Fibroblast of the aortic adventitia (primary cell): Measurements from ENCODE around the gene LDLRAP1. TPM values are rescaled to one million over a fixed set of nuclear protein-coding genes. Genes with fewer than 3 reads are reported as not detected.

Experiments
- DNase-seq: peaks from one replicate; pipeline ENCODE4 v3.0.0-alpha.2; 2010; ENCODE audit warnings: low read depth
- H3K4me3 ChIP-seq: 2 replicates; pipeline ENCODE4 v1.5.1; 2011; ENCODE audit warnings: low read depth, mild to moderate bottlenecking, control low read depth, low read length, moderate library complexity
- total RNA-seq: library from RNA; depleted of rRNA; stranded (reverse); fragments of >200 nt; gene quantifications from 2 replicates; pipeline ENCODE4 v1.2.3, GENCODE V29; 2012; ENCODE audit warnings: low replicate concordance
- TF ChIP-seq, protein P1 (sequence below): IDR thresholded peaks from 2 replicates; pipeline ENCODE4 v1.5.1; 2011; ENCODE audit warnings: mild to moderate bottlenecking, low read length, control low read depth, inconsistent platforms; ENCODE audit not compliant: insufficient read depth

LDLRAP1 gene
- total RNA-seq, 1 donor = 12.4 TPM

- H3K4me3 ChIP-seq = no peak overlapping the region
- DNase-seq = no peak
- TF ChIP-seq, protein P1, sequence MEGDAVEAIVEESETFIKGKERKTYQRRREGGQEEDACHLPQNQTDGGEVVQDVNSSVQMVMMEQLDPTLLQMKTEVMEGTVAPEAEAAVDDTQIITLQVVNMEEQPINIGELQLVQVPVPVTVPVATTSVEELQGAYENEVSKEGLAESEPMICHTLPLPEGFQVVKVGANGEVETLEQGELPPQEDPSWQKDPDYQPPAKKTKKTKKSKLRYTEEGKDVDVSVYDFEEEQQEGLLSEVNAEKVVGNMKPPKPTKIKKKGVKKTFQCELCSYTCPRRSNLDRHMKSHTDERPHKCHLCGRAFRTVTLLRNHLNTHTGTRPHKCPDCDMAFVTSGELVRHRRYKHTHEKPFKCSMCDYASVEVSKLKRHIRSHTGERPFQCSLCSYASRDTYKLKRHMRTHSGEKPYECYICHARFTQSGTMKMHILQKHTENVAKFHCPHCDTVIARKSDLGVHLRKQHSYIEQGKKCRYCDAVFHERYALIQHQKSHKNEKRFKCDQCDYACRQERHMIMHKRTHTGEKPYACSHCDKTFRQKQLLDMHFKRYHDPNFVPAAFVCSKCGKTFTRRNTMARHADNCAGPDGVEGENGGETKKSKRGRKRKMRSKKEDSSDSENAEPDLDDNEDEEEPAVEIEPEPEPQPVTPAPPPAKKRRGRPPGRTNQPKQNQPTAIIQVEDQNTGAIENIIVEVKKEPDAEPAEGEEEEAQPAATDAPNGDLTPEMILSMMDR = peak; percentile 27
These were observed 19.9 kb upstream of the LDLRAP1 start for GRCh38 chr1:25523542-25523941.

DNA sequence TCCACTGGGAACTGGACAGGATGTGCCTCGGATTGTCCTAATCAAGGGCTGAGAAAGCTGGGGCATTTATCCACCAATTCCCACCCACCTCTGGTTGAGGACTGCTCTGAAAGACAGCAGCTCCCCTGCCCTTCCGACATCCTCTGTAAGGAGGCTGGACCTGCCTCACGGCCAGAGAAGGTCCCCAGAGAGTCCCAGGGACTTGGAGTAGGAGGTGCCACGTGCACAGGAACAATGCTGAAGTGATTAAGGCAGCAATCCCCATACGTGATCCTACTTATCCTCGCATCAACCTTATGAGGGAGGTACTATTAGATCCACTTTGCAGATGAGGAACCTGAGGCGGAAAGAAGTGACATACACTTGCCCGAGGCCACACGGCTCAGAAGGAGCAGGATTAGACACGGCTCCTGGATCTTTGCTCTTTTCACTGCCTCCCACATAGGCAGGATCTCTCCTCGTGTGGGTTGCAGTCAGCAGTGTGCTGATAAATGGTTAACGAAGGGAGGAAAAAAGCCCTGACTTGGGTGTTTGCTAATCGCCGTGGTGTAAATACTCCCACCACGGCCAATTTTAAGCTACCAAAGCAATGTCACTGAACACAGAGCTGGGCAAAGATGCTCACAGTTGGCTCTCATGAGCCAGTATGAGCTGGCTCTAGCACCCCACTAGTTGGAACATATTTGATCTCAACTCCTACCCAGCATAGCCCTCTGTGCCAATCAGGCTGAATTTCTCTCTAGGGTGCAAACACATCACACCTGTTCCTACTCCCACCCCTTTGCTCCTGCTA lies 18.6 kb upstream of the LDLRAP1 start:
- H3K4me3 ChIP-seq = no peak overlapping the region
- TF ChIP-seq, protein P1 = no peak
- no peak for DNase-seq

GRCh38 chr1:25525361-25525688 lies 18.1 kb upstream of the LDLRAP1 start:
- TF ChIP-seq, protein P1 = no peak

DNA sequence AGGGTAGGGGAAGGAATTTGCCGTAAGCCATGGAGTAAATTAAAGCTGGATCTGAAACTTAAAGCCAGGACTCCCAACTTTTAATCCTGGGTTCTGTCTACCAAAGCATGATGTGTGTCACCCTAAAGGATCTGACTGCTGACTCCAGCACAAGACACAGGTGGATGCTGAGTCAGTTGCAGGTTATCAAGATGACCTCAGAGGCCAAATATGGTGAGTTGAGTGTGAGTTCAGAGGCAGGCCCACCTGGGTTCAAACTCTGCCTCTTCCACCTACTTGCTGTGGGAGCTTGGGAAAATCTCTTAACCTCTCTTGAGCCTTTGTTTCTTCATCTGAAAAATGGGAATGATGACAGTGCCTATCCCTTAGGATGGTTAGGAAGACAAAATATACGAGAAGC lies 16.7 kb upstream of the LDLRAP1 start:
- no peak overlapping the region for H3K4me3 ChIP-seq
- DNase-seq = no peak
- TF ChIP-seq, protein P1 = no peak

More at GRCh38 chr1:25525361-25525688, 18.1 kb upstream of the LDLRAP1 start:
- no peak overlapping the region for H3K4me3 ChIP-seq
- no peak for DNase-seq

DNA sequence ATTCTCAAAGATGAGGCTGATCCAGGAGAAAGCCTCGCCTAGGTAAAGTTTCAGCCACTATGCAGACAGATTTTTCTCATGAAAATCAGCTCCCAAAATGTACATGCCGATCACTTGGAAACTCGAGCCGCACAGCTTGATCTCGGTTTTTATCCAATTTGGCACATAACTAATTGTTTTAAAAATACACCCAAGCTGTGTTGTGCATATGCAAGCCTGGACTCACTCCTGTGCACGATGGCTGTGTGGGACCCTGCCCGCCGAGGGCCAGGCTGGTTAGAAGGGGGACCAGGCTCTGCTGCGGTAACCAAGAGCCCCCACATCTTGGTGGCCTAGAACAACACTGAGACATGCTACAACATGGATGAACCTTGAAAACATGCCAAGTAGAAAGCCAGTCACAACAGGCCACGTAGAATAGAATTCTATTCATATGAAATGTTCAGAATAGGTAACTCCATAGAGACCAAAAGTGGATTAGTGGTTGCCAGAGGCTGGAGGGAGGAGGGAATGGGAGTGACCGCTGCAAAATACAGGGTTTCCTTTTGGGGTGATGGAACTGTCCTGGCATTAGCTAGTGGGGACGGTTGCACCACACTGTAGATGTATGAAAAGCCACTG lies 16.1 kb upstream of the LDLRAP1 start:
- H3K4me3 ChIP-seq = no peak overlapping the region
- DNase-seq = no peak
- TF ChIP-seq, protein P1 = no peak

DNA sequence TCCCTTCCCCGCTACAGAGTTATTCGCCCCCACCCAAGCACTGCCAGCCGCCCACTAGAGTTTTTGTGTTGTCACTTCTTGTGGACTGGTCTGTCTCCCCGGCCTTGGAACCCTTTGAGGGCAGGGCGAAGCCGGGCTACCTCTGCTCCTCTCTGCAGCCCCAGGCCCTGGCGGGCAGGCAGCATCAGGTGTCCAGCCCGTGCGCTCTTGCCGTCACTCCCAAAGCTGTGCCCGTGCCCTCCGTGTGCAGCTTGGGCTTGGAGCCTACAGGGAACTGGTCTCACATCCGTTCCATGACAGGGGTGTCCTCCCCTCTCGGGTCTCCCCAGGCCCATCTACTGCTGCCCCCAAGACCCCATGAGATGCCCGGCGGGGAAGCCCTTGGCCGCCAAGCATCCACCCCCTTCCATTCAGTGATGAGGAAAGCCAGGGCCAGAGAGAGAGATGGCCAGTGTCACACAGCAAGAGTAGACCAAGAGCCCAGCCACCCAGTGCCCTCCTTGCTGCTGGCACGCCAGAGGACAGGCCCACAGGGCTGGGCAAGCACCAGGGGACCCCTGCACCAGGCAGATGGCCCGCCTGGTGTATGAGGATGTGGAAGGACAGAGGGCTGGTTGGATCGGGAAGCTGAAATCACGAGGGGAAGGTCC lies 15.3 kb upstream of the LDLRAP1 start:
- no peak overlapping the region for H3K4me3 ChIP-seq
- DNase-seq = no peak
- TF ChIP-seq, protein P1 = no peak
